Kidney (tissue), 14 donors: ENCODE data around the gene NOP14. TPM values are rescaled to one million over a fixed set of nuclear protein-coding genes. Genes with fewer than 3 reads are reported as not detected.
"Not testable (repeated sequence)": the region's sequence is repeated elsewhere in the genome, so short reads cannot be mapped to it uniquely, and the experiment has no call there.

Source experiments
- DNase-seq, 5 donors: peaks; one replicate each; pipeline ENCODE4 v3.0.0-alpha.2; 2013 to 2020
- FAIRE-seq: peaks from 2 replicates; lab custom pipeline; 2012; peaks lifted over from hg19 to GRCh38; lab: Jason Lieb, UNC
- H3K27ac ChIP-seq, 2 donors: one replicate each; pipeline ENCODE4 v1.7.0; 2013; ENCODE audit warnings: low read depth in 2 of 2, low read length in 2 of 2, inconsistent platforms in 1 of 2
- H3K27me3 ChIP-seq: one replicate; pipeline ENCODE4 v1.7.1; 2013; ENCODE audit warnings: low read length, inconsistent platforms; ENCODE audit not compliant: control insufficient read depth, insufficient read depth
- H3K36me3 ChIP-seq, 3 donors: one replicate each; pipeline versions ENCODE4 v1.7.0 to v1.7.1; 2013; ENCODE audit warnings: low read length in 3 of 3, control low read depth in 1 of 3, inconsistent platforms in 1 of 3; ENCODE audit not compliant: insufficient read depth in 3 of 3, control insufficient read depth in 2 of 3
- H3K4me1 ChIP-seq, 3 donors: one replicate each; pipeline versions ENCODE4 v1.7.0 to v1.7.1; 2013; ENCODE audit warnings: low read length in 3 of 3, inconsistent platforms in 1 of 3, low read depth in 1 of 3; ENCODE audit not compliant: control insufficient read depth in 2 of 3, insufficient read depth in 2 of 3
- H3K4me3 ChIP-seq, 3 donors: one replicate each; pipeline versions ENCODE4 v1.7.0 to v1.8.1; 2013; ENCODE audit warnings: low read length in 3 of 3, control low read depth in 1 of 3, inconsistent platforms in 1 of 3
- H3K9ac ChIP-seq, 3 donors: one replicate each; pipeline versions ENCODE4 v1.7.0 to v1.7.1; 2013; ENCODE audit warnings: low read length in 3 of 3, control low read depth in 1 of 3, inconsistent platforms in 1 of 3
- H3K9me3 ChIP-seq, 3 donors: one replicate each; pipeline versions ENCODE4 v1.7.0 to v1.7.1; 2013; ENCODE audit warnings: low read length in 3 of 3, control low read depth in 1 of 3, inconsistent platforms in 1 of 3; ENCODE audit not compliant: control insufficient read depth in 2 of 3, insufficient read depth in 1 of 3
- intact Hi-C: fragments of 100-400 bp; cut with DNase I; formaldehyde crosslinking; loops from one replicate; pipeline ENCODE4 v1.11.1; 2022
- polyA plus RNA-seq: library from polyadenylated mRNA; stranded (reverse); fragments of 350-450 nt; fragmentation: Illumina TruSeq; extraction: RNeasy Lipid Tissue Mini Kit (QIAGEN cat#74804); gene quantifications from one replicate; pipeline ENCODE4 v1.2.3, GENCODE V29; 2014; ENCODE audit warnings: low read depth, low replicate concordance; ENCODE audit not compliant: insufficient read depth
- total RNA-seq: library from RNA; stranded (reverse); fragmentation: NEBNext Ultra II Directional; extraction: Animal tissue kit (Norgen Biotek cat#: 25700); gene quantifications from one replicate; pipeline ENCODE4 v1.2.1, GENCODE V29; 2021
- TF ChIP-seq, protein P1 (sequence below): IDR thresholded peaks from 3 replicates; pipeline ENCODE4 v1.5.1; 2012; ENCODE audit warnings: mild to moderate bottlenecking, moderate library complexity, borderline replicate concordance; ENCODE audit not compliant: insufficient read depth; ENCODE audit errors: extremely low read depth
- donor health status: control.
- donor health status: control.
- donor health status: control.
- donor health status: control.
- donor health status: control.
- donor health status: DM: yes; HTN: yes; CAD: no.
- donor health status: Normal renal cell carcinoma (clear cell type).

NOP14 gene
- total and polyA plus RNA-seq, 2 donors from 2014 or later, result 15.1 to 22.0 TPM

GRCh38 chr4:2995546-2996265 is 32.5 kb upstream of the NOP14 start:
- Histone ChIP-seq H3K9me3 (no peaks in the 10 kb centered on the region), H3K27me3 (no peaks in the 10 kb centered on the region), H3K36me3 (no peaks in the 10 kb centered on the region), H3K4me1 (no peaks in the 10 kb centered on the region), H3K4me3 (no peak overlapping the region), H3K9ac (no peak overlapping the region), H3K27ac (no peak overlapping the region)
- intact Hi-C loops, result no loop called here
- TF ChIP-seq, protein P1, sequence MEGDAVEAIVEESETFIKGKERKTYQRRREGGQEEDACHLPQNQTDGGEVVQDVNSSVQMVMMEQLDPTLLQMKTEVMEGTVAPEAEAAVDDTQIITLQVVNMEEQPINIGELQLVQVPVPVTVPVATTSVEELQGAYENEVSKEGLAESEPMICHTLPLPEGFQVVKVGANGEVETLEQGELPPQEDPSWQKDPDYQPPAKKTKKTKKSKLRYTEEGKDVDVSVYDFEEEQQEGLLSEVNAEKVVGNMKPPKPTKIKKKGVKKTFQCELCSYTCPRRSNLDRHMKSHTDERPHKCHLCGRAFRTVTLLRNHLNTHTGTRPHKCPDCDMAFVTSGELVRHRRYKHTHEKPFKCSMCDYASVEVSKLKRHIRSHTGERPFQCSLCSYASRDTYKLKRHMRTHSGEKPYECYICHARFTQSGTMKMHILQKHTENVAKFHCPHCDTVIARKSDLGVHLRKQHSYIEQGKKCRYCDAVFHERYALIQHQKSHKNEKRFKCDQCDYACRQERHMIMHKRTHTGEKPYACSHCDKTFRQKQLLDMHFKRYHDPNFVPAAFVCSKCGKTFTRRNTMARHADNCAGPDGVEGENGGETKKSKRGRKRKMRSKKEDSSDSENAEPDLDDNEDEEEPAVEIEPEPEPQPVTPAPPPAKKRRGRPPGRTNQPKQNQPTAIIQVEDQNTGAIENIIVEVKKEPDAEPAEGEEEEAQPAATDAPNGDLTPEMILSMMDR, result no peak
- DNase-seq (no peak), FAIRE-seq (no peak)

DNA sequence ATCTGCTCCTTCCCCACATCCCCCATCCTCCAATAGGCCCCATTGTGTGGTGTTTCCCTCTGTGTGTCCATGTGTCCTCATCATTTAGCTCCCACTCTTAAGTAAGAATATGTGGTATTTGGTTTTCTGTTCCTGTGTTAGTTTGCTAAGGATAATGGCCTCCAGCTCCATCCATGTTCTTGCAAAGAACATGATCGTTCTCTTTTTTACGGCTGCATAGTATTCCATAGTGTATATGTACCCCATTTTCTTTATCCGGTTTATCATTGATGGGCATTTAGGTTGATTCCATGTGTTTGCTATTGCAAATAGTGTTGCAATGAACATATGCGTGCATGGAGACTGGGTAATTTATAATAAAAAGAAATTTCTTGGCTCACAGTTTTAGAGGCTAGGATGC is 31.7 kb upstream of the NOP14 start:
- intact Hi-C loops, result no loop called here
- TF ChIP-seq, protein P1, result no peak
- FAIRE-seq (no peak), DNase-seq (no peak)
- H3K27me3 ChIP-seq, result no peaks in the 10 kb centered on the region
- H3K27ac ChIP-seq, result no peak overlapping the region
- H3K9me3 ChIP-seq, result no peaks in the 10 kb centered on the region
- H3K9ac ChIP-seq, result no peak overlapping the region
- no peaks in the 10 kb centered on the region for H3K36me3 ChIP-seq
- H3K4me3 ChIP-seq, result no peak overlapping the region
- no peaks in the 10 kb centered on the region for H3K4me1 ChIP-seq

GRCh38 chr4:2991243-2991642 is 28.0 kb upstream of the NOP14 start:
- intact Hi-C loops, result no loop called here
- Histone ChIP-seq H3K36me3 (no peaks in the 10 kb centered on the region), H3K4me3 (no peak overlapping the region), H3K4me1 (no peaks in the 10 kb centered on the region), H3K27me3 (no peaks in the 10 kb centered on the region), H3K27ac (no peak overlapping the region), H3K9me3 (no peaks in the 10 kb centered on the region), H3K9ac (no peak overlapping the region)
- TF ChIP-seq, protein P1, result no peak
- DNase-seq (no peak), FAIRE-seq (no peak)

GRCh38 chr4:2983715-2984114 is 20.5 kb upstream of the NOP14 start:
- H3K4me1 ChIP-seq, FAIRE-seq, H3K9me3 ChIP-seq, intact Hi-C loops, H3K4me3 ChIP-seq, DNase-seq, H3K9ac ChIP-seq, H3K27ac ChIP-seq, H3K27me3 ChIP-seq, H3K36me3 ChIP-seq: not testable (repeated sequence)
